Upper lobe of left lung (tissue), 4 donors: ENCODE measurements around the gene IMMP2L.

ENCODE experiments used
- CTCF ChIP-seq, 6 experiments: fragments of 450-650 bp in 4 of 6; fragments of 200-600 bp in 2 of 6; sonication (generic) in 2 of 6; IDR thresholded peaks; one replicate each; pipeline ENCODE4 v1.5.1; 2016 to 2019; ENCODE audit warnings: antibody characterized with exemption in 6 of 6
- EP300 ChIP-seq, 4 donors: sonication (generic); formaldehyde crosslinking; IDR thresholded peaks; one replicate each; pipeline ENCODE4 v1.5.1; 2017; ENCODE audit warnings: antibody characterized with exemption in 4 of 4, control low read depth in 2 of 4
- POLR2A ChIP-seq, 4 donors: fragments of 450-650 bp; IDR thresholded peaks; one replicate each; pipeline ENCODE4 v1.5.1; 2016 to 2017; ENCODE audit warnings: antibody characterized with exemption in 4 of 4, mild to moderate bottlenecking in 2 of 4
- POLR2AphosphoS5 ChIP-seq, 2 donors: sonication (generic); formaldehyde crosslinking; IDR thresholded peaks; one replicate each; pipeline ENCODE4 v1.5.1; 2017; ENCODE audit warnings: antibody characterized with exemption in 2 of 2

DNA sequence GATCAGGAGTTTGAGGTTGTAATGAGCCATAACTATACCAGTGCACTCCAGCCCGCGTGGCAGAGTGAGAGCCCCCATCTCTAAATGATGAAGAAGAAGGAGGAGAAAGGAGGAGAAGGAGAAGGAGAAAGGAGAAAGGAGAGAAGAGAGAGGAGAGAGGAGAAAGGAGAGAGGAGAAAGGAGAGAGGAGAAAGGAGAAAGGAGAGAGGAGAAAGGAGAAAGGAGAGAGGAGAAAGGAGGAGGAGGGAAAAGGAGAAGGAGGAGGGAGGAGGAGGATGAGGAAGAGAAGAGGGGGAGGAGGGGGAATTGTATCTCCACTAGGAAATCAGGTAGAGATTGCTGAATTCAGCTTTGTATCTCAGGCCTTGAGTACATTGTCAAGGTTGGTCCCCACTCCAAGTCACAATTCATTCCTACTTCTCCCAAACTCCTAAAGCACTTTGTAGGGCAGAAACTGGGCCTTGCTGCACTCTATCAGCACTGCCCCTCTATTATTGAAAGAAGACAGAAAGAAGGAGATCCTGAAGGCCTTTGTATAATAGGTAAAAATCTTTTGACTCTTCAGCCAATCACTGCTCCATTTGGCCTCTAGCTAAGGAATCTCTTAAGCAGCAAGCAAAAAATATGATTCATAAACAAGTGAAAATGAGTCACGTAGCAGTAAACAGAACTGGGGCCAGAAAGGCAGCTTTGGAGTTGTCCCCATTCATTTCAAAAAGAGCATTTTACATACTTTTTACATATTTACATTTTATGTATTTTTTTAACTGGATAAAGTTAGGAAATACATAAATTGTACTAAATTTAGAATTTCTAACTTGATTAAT, 178.0 kb downstream of the IMMP2L start:
- no peak for TF ChIP-seq CTCF (IDR thresholded peaks at IDR 0.05)
- TF ChIP-seq POLR2A (IDR thresholded peaks at IDR 0.05), result no peak
- TF ChIP-seq POLR2AphosphoS5 (IDR thresholded peaks at IDR 0.05), result no peak
- TF ChIP-seq EP300 (IDR thresholded peaks at IDR 0.05), result no peak
